Fibroblast of lung (primary cell): ENCODE results near the gene POGK.

ENCODE experiments used
- CTCF ChIP-seq, 2 donors: IDR thresholded peaks in 1 of 2; conservative IDR thresholded peaks in 1 of 2; 1 replicate in 1 of 2; 2 replicates in 1 of 2; pipeline ENCODE4 v1.5.1; 2011 to 2012; ENCODE audit warnings: low read length in 2 of 2, control low read depth in 1 of 2, inconsistent platforms in 1 of 2, low read depth in 1 of 2, mild to moderate bottlenecking in 1 of 2
- EZH2 ChIP-seq: IDR thresholded peaks from 2 replicates; pipeline ENCODE4 v1.5.1; 2012; ENCODE audit warnings: low read length, control low read depth, mild to moderate bottlenecking; ENCODE audit errors: missing control alignments

- TF ChIP-seq CTCF (conservative IDR thresholded peaks at IDR 0.05 in 1 of 2, IDR thresholded peaks at IDR 0.05 in 1 of 2; ENCODE audit: low read depth in 1 of 2, low read length in 2 of 2), result no peak
- TF ChIP-seq EZH2, result no peak
These were observed 2.5 kb upstream of the POGK start for GRCh38 chr1:166836733-166837132.
